Stimulated activated naive CD4-positive, alpha-beta T cell (primary cell): Measurements from ENCODE around the gene ST3GAL3.
A peak's percentile ranks its signal among the peaks of the same experiment; 100 is the strongest.

Experiments
- DNase-seq, 6 experiments: peaks; one replicate each; lab custom pipeline; 2025; lab: John Stamatoyannopoulos, UW

Gene ST3GAL3

DNA sequence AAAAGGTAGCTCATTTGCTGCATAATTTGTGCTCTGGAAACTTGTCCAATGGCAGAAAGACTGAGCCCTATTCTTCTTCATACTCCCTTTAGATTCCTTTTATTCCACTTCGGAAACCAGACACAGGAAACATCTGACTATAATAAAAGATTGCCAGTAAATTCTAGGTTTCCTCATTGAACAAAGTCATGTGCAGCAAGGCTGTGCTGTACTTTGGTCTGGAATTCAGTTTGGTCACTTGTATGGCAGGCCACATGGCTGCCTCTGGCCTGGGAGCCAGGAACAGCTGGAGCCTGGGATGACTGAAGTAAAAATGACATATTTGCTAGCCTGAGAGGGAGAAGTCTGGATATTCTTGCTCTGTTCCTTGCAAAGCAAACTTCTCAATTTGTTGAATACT lies 79.6 kb downstream of the ST3GAL3 start:
- no peak for DNase-seq

DNA sequence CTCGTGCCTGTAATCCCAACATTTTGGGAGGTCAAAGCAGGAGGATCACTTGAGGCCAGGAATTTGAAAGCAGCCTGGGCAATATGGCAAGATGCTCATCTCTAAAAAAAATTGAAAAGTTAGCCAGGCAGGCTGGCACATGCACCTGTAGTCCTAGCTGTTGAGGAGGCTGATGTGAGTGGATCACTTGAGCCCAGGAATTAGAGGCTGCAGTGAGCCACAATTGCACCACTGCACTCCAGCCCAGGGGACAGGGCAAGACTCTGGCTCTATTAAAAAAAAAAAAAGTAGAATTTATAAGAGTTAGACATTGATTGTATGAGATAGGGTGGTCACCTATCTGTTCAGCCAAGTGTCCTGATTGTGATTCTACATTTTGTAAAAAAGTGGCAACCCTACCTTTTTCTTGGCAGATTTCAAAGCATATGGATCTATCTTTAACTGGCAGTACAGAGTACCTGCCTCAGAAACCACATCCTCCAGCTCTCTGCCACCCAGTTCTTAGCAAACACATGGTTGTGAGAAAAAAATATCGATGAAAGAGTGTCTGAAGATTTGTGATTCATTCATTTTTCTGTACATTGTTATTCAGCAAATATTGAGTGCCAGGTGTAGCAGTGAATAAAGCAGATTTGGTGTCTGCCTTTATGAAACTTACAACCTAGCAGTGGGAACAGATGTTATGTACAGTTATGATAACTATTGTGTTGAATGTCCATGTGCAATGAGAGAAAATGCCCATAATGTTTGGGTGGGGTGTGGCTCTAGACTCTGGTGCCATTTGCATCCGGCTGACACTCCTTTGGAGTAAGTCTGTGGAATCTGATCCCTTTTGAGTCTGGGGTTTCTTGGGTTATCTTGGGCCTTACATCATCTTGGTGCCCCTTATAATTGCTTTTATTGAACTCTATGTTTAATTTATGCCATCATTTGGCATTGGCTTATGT lies 82.5 kb downstream of the ST3GAL3 start:
- peak in 4 of 6 experiments; percentile 6 to 61 (median 50) for DNase-seq

DNA sequence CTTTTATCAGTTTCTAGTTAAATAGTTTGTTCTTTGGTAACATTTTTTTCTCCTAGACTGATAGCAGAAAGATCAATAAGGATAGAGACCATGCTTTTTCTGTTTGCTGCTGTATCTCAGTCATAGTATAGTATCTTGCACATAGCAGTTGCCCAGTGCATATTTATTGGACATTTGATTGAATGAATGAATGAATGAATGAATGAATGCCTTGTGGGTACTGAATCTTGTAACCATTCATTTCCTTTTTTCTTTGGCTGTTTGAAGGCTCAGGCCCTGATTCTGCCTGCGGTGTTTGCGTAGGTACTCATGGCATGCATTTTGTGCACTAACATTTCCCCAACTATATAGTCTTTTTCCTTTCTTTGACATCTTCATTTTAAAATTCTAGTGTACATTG lies 83.9 kb downstream of the ST3GAL3 start:
- no peak for DNase-seq

GRCh38 chr1:43796111-43796581 lies 88.8 kb downstream of the ST3GAL3 start:
- DNase-seq = no peak

- DNase-seq = no peak
Observed at GRCh38 chr1:43797891-43798290, 90.6 kb downstream of the ST3GAL3 start.

GRCh38 chr1:43799656-43800635 lies 92.6 kb downstream of the ST3GAL3 start:
- DNase-seq = no peak

- DNase-seq = no peak
Observed at GRCh38 chr1:43800771-43801170, 93.4 kb downstream of the ST3GAL3 start.

- DNase-seq = no peak
Observed at GRCh38 chr1:43801203-43801602, 93.9 kb downstream of the ST3GAL3 start.

GRCh38 chr1:43802356-43802980 lies 95.1 kb downstream of the ST3GAL3 start:
- DNase-seq = no peak

GRCh38 chr1:43803105-43803504 lies 95.8 kb downstream of the ST3GAL3 start:
- DNase-seq = no peak

GRCh38 chr1:43803646-43804045 lies 96.3 kb downstream of the ST3GAL3 start:
- DNase-seq = no peak

- no peak for DNase-seq
Observed at GRCh38 chr1:43804569-43804968, 97.2 kb downstream of the ST3GAL3 start.

GRCh38 chr1:43805340-43805739 lies 98.0 kb downstream of the ST3GAL3 start:
- no peak for DNase-seq

DNA sequence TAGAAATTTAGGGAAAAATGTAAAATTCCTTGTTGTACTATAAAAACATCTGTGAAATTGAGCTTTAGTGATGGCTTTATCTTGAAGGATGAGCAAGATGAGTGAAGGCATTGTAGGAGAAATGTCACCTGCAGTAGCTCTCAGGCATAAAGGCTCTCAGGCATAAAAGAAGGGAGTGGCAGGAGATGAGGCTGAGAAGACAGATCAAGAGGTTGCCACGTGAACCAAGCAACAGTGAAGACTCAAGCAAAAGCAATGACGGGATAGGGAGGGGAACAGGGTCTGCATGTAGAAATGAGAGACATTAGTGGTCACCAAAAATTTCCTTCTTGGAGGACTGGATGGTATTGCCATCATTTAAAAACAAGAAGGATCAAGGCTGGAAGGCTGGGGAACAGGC lies 98.8 kb downstream of the ST3GAL3 start:
- DNase-seq = no peak

GRCh38 chr1:43809097-43809673 lies 101.8 kb downstream of the ST3GAL3 start:
- DNase-seq = no peak

DNA sequence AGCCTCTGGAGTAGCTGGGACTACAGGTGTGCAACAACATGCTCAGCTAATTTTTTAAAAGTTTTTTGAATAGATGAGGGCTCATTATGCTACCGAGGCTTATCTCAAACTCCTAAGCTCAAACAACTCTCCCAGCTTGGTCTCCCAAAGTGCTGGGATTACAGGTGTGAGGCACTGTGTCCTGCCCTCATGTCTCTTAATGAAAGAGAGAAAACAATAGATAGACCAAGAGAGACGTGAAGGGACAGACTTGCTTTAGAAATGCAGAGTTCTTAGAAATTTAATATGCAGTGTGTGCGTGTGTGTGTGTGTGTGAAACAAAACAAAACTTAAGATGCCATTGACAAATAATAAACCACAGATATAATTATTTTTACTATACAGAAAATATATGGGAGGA lies 105.2 kb downstream of the ST3GAL3 start:
- no peak for DNase-seq

GRCh38 chr1:43814401-43814800 lies 107.1 kb downstream of the ST3GAL3 start:
- DNase-seq = no peak

- DNase-seq = no peak
Observed at GRCh38 chr1:43817304-43817939, 110.1 kb downstream of the ST3GAL3 start.

- DNase-seq = no peak
Observed at GRCh38 chr1:43818691-43819090, 111.4 kb downstream of the ST3GAL3 start.

- no peak for DNase-seq
Observed at GRCh38 chr1:43819357-43819756, 112.0 kb downstream of the ST3GAL3 start.

GRCh38 chr1:43821471-43821870 lies 114.1 kb downstream of the ST3GAL3 start:
- no peak for DNase-seq
